DOHH2 (cell line): ENCODE measurements around the gene WNT3.

Experiments
- CTCF ChIP-seq: fragments of 200-600 bp; sonication (generic); IDR thresholded peaks from one replicate; pipeline ENCODE4 v1.5.1; 2014; ENCODE audit warnings: antibody characterized with exemption, mild to moderate bottlenecking, low read depth, low read length; ENCODE audit not compliant: poor library complexity, severe bottlenecking
- EZH2phosphoT487 ChIP-seq: fragments of 200-600 bp; sonication (generic); IDR thresholded peaks from 2 replicates; pipeline ENCODE4 v1.6.1; 2017; ENCODE audit warnings: borderline replicate concordance, mild to moderate bottlenecking, antibody characterized with exemption, low read length, moderate library complexity, mixed read lengths

DNA sequence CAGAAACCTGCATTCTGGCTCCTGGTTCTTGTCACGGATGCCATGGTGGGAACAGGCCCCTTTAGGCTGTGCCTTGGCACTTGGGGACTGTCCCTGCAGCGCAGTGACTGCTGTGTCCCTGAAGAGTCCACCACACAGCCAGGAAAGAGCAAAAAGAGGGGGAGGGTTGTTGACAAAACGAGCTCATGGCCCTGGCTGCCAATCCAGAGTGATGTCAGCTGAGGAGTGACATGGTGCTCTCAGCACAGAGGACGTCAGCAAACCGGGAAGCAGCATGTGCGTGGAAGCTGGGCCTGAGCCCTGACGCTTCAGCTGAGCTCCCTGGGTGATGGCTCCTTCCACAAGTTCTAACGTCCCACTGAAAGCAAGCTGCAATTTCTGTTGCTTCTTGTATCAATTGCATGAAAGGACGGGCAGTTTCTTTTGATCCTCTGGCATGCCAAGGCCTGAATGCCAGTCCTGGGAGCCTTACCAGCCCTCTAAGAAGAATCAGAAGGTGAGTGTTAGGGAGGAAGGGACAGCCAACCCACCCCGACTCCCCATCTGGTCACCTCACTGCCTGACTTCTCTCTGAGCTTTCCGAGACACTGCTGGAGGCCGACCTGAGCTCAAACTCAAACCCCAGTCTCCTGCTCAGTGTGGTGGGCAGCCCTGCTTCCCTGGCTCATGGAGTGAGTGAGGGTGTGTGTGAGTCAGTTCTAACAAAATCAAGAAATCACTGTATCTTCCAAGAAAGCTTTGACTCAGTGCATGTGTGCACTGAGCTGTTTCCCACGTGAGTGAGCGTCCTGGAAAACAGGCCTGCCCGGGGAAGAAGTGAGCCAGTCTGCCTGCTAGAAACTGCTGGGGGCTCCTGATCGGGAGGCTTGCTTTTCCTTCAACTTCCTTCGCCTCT is 14.7 kb upstream of the WNT3 start:
- TF ChIP-seq CTCF (no peak), EZH2phosphoT487 (no peak)
